ENCODE data around the gene PATZ1. TPM values are rescaled to one million over a fixed set of nuclear protein-coding genes. Genes with fewer than 3 reads are reported as not detected.
"Not testable (repeated sequence)": the region's sequence is repeated elsewhere in the genome, so short reads cannot be mapped to it uniquely, and the experiment has no call there.

The PATZ1 gene
- total RNA-seq, 2 experiments from 2014 or later, result 18.6 to 19.5 TPM

DNA sequence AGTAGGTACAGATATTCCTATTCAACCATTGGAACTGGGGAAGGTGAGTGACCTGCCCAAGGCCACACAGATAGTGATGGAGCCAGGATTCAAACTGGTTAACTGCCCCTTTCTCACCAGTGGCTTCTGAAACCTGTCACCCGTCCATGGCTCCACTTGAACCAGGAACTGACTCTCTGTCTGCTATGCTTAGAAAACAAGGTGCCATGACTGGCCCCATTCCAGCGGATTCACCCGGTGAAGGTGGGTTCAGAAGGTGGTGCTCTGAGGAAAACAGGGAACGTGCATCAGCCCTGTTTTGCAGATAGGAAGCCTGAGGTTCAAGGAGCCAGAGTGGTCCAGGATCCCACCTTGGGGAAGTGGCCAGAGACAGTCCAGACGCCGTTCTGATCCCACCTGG is 2.6 kb upstream of the PATZ1 start:
- Mint-ChIP-seq H3K4me3 (peak overlapping the region; percentile 17), H3K27ac (no peak overlapping the region), H3K36me3 (ENCODE audit: low read depth) (peaks cover 12% of the 10 kb centered on the region), H3K4me1 (peaks cover 23% of the 10 kb centered on the region), H3K27me3 (no peaks in the 10 kb centered on the region), H3K9me3 (no peaks in the 10 kb centered on the region)
- DNase-seq, result no peak
- ChIA-PET POLR2A (interaction anchor here (0.7 kb wide), 1 partner anchor 47 kb away, joined by 4 read pairs; no protein-coding TSS in a partner anchor), CTCF (no interaction called here)

DNA sequence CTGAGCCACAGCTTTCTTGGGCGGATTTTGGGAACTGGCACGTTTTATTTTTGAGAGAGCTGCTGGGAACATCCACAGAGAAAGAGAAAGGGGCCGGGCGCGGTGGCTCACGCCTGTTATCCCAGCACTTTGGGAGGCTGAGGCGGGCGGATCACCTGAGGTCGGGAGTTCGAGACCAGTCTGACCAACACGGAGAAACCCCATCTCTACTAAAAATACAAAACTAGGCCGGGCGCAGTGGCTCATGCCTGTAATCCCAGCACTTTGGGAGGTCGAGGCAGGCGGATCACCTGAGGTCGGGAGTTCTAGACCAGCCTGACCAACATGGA is 1.8 kb upstream of the PATZ1 start:
- not testable (repeated sequence) for H3K27me3 Mint-ChIP-seq, H3K9me3 Mint-ChIP-seq, DNase-seq
- peaks cover 31% of the 10 kb centered on the region for H3K4me1 Mint-ChIP-seq
- H3K36me3 Mint-ChIP-seq (ENCODE audit: low read depth), result peaks cover 19% of the 10 kb centered on the region
- peak overlapping the region; percentile 81 for H3K4me3 Mint-ChIP-seq
- ChIA-PET CTCF (interaction anchor here (1.2 to 1.9 kb wide), 4 partner anchors 50 to 287 kb away, joined by 3 to 4 read pairs (median 4); partner anchors contain the start of gene SFI1), POLR2A (interaction anchor here (0.6 to 5.8 kb wide), 14 partner anchors 11 to 713 kb away, joined by 3 to 101 read pairs (median 8); partner anchors contain the start of genes DRG1, LIMK2, PIK3IP1 and PISD)
- peak overlapping the region; percentile 85 for H3K27ac Mint-ChIP-seq

DNA sequence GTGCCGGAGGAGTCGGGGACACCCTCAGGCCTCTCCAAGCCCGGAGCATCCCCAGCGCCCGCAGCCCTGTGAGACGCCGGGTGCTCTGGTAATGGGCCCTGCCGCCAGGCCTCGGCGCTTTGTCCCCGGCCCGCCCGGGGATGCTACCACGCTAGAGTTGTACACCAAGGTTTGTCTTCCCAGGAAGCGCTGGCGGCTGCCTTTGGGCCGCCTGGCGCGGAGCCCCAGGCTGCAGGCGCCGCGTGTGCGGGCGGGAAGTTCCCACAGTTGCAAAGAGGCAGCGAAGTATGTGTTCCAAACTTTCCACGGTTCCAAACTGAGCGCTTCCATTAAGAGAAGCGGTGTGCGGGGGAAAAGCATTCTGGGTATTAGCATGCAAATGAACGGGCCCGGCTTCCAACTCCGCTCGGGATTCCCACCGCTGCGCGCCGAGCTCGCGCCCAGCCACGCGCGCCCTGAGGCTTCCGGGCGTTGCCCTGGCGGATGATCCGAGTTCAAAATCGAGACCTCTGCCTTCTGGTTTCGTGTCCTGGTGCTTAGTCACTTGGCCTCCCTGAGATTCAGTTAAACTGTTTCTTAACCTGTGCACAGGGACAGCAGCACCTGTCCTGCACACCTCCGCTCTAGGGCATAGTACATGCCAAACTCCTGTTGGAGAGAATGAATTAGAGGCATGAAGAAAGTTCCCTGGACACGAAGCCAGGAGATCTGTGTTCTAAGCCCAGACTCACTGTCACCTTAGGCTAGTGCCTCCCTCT is 1.3 kb upstream of the PATZ1 start:
- peaks cover 22% of the 10 kb centered on the region for H3K36me3 Mint-ChIP-seq (ENCODE audit: low read depth)
- peak overlapping the region; percentile 85 for H3K27ac Mint-ChIP-seq
- no peaks in the 10 kb centered on the region for H3K9me3 Mint-ChIP-seq
- H3K4me1 Mint-ChIP-seq, result peaks cover 36% of the 10 kb centered on the region
- peak overlapping the region; percentile 81 for H3K4me3 Mint-ChIP-seq
- peak; percentile 69 for DNase-seq
- no peaks in the 10 kb centered on the region for H3K27me3 Mint-ChIP-seq
- CTCF ChIA-PET, result interaction anchor here (1.1 to 1.9 kb wide), 10 partner anchors 51 to 287 kb away, joined by 3 to 6 read pairs (median 4); partner anchors contain the start of genes DRG1, PIK3IP1, SELENOM and SFI1
- POLR2A ChIA-PET, result interaction anchor here (0.5 to 5.8 kb wide), 22 partner anchors 9 to 712 kb away, joined by 3 to 101 read pairs (median 6); partner anchors contain the start of genes DRG1, LIMK2, MORC2 and PIK3IP1

- Mint-ChIP-seq H3K27ac (peak overlapping the region; percentile 85), H3K4me3 (peak overlapping the region; percentile 81), H3K9me3 (no peaks in the 10 kb centered on the region), H3K4me1 (peaks cover 43% of the 10 kb centered on the region), H3K27me3 (no peaks in the 10 kb centered on the region), H3K36me3 (ENCODE audit: low read depth) (peaks cover 28% of the 10 kb centered on the region)
- DNase-seq, result peak; percentile 52
- POLR2A ChIA-PET, result interaction anchor here (0.5 to 5.8 kb wide), 27 partner anchors 8 to 407 kb away, joined by 3 to 101 read pairs (median 5); partner anchors contain the start of genes DEPDC5, DRG1, LIMK2 and MORC2
- CTCF ChIA-PET, result interaction anchor here (0.6 to 1.9 kb wide), 11 partner anchors 9 to 284 kb away, joined by 3 to 6 read pairs (median 4); partner anchors contain the start of genes DRG1, PIK3IP1, SELENOM and SFI1
These were observed 646 bp upstream of the PATZ1 start for GRCh38 chr22:31346733-31347250.

- DNase-seq, result peak; percentile 88
- Mint-ChIP-seq H3K9me3 (no peaks in the 10 kb centered on the region), H3K4me1 (peaks cover 49% of the 10 kb centered on the region), H3K4me3 (peak overlapping the region; percentile 81), H3K27ac (peak overlapping the region; percentile 74), H3K27me3 (no peaks in the 10 kb centered on the region), H3K36me3 (ENCODE audit: low read depth) (peaks cover 40% of the 10 kb centered on the region)
- ChIA-PET CTCF (interaction anchor here (0.9 to 1.5 kb wide), 7 partner anchors 53 to 285 kb away, joined by 3 to 13 read pairs (median 4); partner anchors contain the start of genes LIMK2 and PIK3IP1), POLR2A (interaction anchor here (0.7 to 5.8 kb wide), 22 partner anchors 7 to 408 kb away, joined by 3 to 101 read pairs (median 6); partner anchors contain the start of genes DEPDC5, DRG1, LIMK2 and MORC2)
These were observed 553 bp downstream of the PATZ1 start for GRCh38 chr22:31345331-31346254.

- no peaks in the 10 kb centered on the region for H3K9me3 Mint-ChIP-seq
- peak overlapping the region; percentile 81 for H3K4me3 Mint-ChIP-seq
- no peaks in the 10 kb centered on the region for H3K27me3 Mint-ChIP-seq
- ChIA-PET POLR2A (interaction anchor here (0.7 to 5.8 kb wide), 10 partner anchors 10 to 409 kb away, joined by 3 to 101 read pairs (median 4); partner anchors contain the start of genes DEPDC5, DRG1, PIK3IP1 and SELENOM), CTCF (interaction anchor here (0.9 to 1.4 kb wide), 6 partner anchors 52 to 133 kb away, joined by 3 to 13 read pairs (median 4); partner anchors contain the start of genes LIMK2 and PIK3IP1)
- peaks cover 49% of the 10 kb centered on the region for H3K4me1 Mint-ChIP-seq
- H3K27ac Mint-ChIP-seq, result peak overlapping the region; percentile 74
- peak; percentile 39 for DNase-seq
- peaks cover 48% of the 10 kb centered on the region for H3K36me3 Mint-ChIP-seq (ENCODE audit: low read depth)
These were observed 1.4 kb downstream of the PATZ1 start for GRCh38 chr22:31344578-31345330.

- Mint-ChIP-seq H3K27me3 (no peaks in the 10 kb centered on the region), H3K27ac (peak overlapping the region; percentile 74), H3K36me3 (ENCODE audit: low read depth) (peaks cover 49% of the 10 kb centered on the region), H3K4me3 (peak overlapping the region; percentile 81), H3K4me1 (peaks cover 51% of the 10 kb centered on the region), H3K9me3 (no peaks in the 10 kb centered on the region)
- ChIA-PET CTCF (interaction anchor here (1.3 to 1.4 kb wide), 3 partner anchors 52 to 71 kb away, joined by 4 to 13 read pairs (median 10); partner anchors contain the start of gene PIK3IP1), POLR2A (interaction anchor here (1.1 to 5.8 kb wide), 5 partner anchors 9 to 410 kb away, joined by 3 to 101 read pairs (median 8); partner anchors contain the start of genes DEPDC5, DRG1 and PIK3IP1)
- no peak for DNase-seq
These were observed 1.9 kb downstream of the PATZ1 start for GRCh38 chr22:31344256-31344577.

DNA sequence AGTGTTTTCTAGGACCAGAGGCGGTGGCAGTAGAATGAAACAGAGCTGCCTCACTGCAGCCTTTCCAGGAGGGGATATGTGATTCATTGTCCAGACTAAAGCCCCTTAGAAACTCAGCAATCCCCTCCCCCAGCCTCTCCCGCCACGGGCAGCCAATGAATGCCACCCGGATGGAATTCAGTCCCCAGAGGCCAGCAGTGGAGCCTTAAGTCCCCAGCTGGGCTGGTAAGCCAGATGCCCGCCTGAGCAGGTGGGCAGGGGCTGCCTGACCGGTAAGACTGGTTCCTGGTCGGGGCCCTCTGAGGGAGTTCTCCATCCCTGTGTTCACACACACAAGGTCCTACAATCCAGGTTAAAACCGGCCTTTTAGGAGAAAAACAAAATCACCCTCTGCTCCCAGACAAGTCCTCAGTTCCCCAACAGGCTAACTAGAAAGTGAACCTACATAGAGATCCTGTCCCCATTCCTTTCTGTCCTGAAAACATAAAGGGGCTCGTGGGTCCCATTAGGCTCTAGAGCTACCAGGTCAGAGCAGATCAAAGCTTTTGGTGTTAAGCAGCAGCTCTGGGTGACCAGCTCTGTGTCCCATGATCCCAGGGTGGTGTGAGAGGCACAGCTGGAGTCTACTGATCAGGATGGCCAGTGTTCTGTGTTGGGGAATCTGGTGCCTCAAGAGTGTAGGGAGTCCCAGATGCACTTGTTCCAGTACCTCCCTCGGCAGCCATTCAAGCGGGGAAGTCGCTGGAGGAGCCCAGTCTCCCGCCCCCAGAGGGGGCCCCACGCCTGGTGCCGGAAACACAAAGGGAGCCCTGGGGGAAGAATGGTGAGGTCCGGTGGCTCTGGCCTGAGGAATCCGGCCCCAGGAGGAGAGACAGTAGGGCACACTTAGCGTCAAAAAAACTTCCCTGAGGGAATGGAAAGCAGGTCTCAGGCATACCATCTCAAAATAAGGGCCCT is 2.6 kb downstream of the PATZ1 start:
- no peak for DNase-seq
- H3K36me3 Mint-ChIP-seq (ENCODE audit: low read depth), result peaks cover 51% of the 10 kb centered on the region
- ChIA-PET CTCF (no interaction called here), POLR2A (interaction anchor here (3.3 to 5.8 kb wide), 2 partner anchors 9 to 53 kb away, joined by 8 to 101 read pairs; partner anchors contain the start of gene PIK3IP1)
- H3K27me3 Mint-ChIP-seq, result no peaks in the 10 kb centered on the region
- no peaks in the 10 kb centered on the region for H3K9me3 Mint-ChIP-seq
- peak overlapping the region; percentile 74 for H3K27ac Mint-ChIP-seq
- peaks cover 53% of the 10 kb centered on the region for H3K4me1 Mint-ChIP-seq
- peak overlapping the region; percentile 81 for H3K4me3 Mint-ChIP-seq

- Mint-ChIP-seq H3K9me3 (no peaks in the 10 kb centered on the region), H3K27ac (no peak overlapping the region), H3K27me3 (no peaks in the 10 kb centered on the region), H3K4me1 (peaks cover 54% of the 10 kb centered on the region), H3K4me3 (peak overlapping the region; percentile 81), H3K36me3 (ENCODE audit: low read depth) (peaks cover 51% of the 10 kb centered on the region)
- ChIA-PET POLR2A (interaction anchor here (1.0 to 5.8 kb wide), 3 partner anchors 8 to 54 kb away, joined by 3 to 101 read pairs (median 8); partner anchors contain the start of gene PIK3IP1), CTCF (no interaction called here)
- DNase-seq, result no peak
These were observed 3.6 kb downstream of the PATZ1 start for GRCh38 chr22:31342389-31343140.

DNA sequence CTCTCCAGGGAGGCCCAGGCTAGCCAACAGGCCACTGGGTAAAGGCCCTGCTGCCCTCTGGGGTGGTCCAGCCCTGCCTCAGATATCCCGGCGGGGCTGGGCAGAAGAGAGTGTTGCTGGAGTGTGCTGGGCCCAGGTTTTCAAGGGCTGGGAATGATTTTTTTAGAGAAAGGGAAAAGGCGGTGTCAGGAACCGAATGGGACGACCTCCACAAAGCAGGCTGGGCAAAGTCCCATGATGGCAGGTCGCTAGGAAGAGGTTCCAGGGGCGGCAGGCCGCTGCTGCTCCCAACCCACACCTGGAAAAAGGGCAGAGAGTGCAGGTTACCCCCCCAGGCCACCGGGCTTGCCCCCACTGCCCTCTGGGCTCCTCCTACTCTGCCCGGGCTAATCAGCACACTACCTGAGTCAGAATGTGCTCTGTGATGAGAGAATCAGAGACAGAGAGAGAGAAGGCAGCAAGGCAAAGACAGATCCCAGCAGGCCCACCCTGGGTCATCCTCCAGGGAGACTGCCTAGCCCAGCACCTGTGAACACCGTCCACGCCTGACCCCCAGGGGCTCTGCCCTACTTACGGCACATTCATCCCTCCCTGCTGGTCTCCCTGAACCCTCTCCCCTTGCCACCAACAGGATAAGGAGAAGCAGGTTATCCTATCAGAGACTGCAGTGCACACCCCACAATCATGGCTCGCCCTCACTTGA is 4.6 kb downstream of the PATZ1 start:
- Mint-ChIP-seq H3K27me3 (no peaks in the 10 kb centered on the region), H3K27ac (no peak overlapping the region), H3K9me3 (no peaks in the 10 kb centered on the region), H3K4me1 (peaks cover 59% of the 10 kb centered on the region), H3K36me3 (ENCODE audit: low read depth) (peaks cover 56% of the 10 kb centered on the region), H3K4me3 (no peak overlapping the region)
- POLR2A ChIA-PET, result interaction anchor here (1.0 kb wide), 1 partner anchor 55 kb away, joined by 3 read pairs; no protein-coding TSS in a partner anchor
- DNase-seq, result no peak
- CTCF ChIA-PET, result no interaction called here
